SK-N-SH (cell line): ENCODE measurements around the gene USP31.

Source experiments
- CHD2 ChIP-seq: fragments of 150-350 bp; IDR thresholded peaks from 2 replicates; pipeline ENCODE4 v1.6.1; 2018; ENCODE audit warnings: low read length; ENCODE audit not compliant: partially characterized antibody
- CTCF ChIP-seq: fragments of 200-600 bp; sonication (generic); IDR thresholded peaks from 2 replicates; pipeline ENCODE4 v1.6.1; 2017; ENCODE audit warnings: antibody characterized with exemption, mild to moderate bottlenecking, moderate library complexity
- ELF1 ChIP-seq: IDR thresholded peaks from 2 replicates; pipeline ENCODE4 v1.4.0; 2012
- EP300 ChIP-seq, 2 experiments: IDR thresholded peaks; 2 replicates each; pipeline versions ENCODE4 v1.4.0 to v1.6.1; 2012; ENCODE audit warnings: borderline replicate concordance in 1 of 2, low read depth in 1 of 2, low read length in 1 of 2
- FOSL2 ChIP-seq: IDR thresholded peaks from 2 replicates; pipeline ENCODE4 v1.4.0; 2012; ENCODE audit warnings: low read depth, mild to moderate bottlenecking, moderate library complexity, borderline replicate concordance
- JUND ChIP-seq: IDR thresholded peaks from 2 replicates; pipeline ENCODE4 v1.4.0; 2012
- MXI1 ChIP-seq: IDR thresholded peaks from 2 replicates; pipeline ENCODE4 v1.6.1; 2012; ENCODE audit warnings: mild to moderate bottlenecking, low read depth, low read length, improper control_type of control experiment
- RAD21 ChIP-seq: IDR thresholded peaks from 2 replicates; pipeline ENCODE4 v1.6.1; 2012; ENCODE audit warnings: mild to moderate bottlenecking, low read length
- RFX5 ChIP-seq: IDR thresholded peaks from 2 replicates; pipeline ENCODE4 v1.6.1; 2012; ENCODE audit warnings: mild to moderate bottlenecking, improper control_type of control experiment, low read length
- SIN3A ChIP-seq: IDR thresholded peaks from 2 replicates; pipeline ENCODE4 v1.6.1; 2012; ENCODE audit warnings: low read depth, mild to moderate bottlenecking, low read length, moderate library complexity, borderline replicate concordance
- SMC3 ChIP-seq: IDR thresholded peaks from 2 replicates; pipeline ENCODE4 v1.6.1; 2012; ENCODE audit warnings: low read depth, low read length, improper control_type of control experiment
- TCF12 ChIP-seq: IDR thresholded peaks from 2 replicates; pipeline ENCODE4 v1.4.0; 2012
- TEAD4 ChIP-seq: IDR thresholded peaks from 2 replicates; pipeline ENCODE4 v1.4.0; 2012; ENCODE audit warnings: mild to moderate bottlenecking, borderline replicate concordance; ENCODE audit not compliant: insufficient read depth

- no peak for TF ChIP-seq RAD21
- TF ChIP-seq CTCF: no peak
- TF ChIP-seq SMC3: no peak
- TF ChIP-seq TCF12: peak; percentile 78; the same call in 1 of the 2 replicates
- TF ChIP-seq RFX5: no peak
- no peak; a peak in 1 of 4 replicates for TF ChIP-seq EP300 (IDR thresholded peaks at IDR 0.05; ENCODE audit: borderline replicate concordance in 1 of 2, low read depth in 1 of 2, low read length in 1 of 2)
- TF ChIP-seq MXI1: no peak
- no peak for TF ChIP-seq SIN3A
- no peak for TF ChIP-seq ELF1
- no peak; the same call in none of the 2 replicates for TF ChIP-seq JUND
- peak; percentile 20; the same call in 1 of the 2 replicates for TF ChIP-seq FOSL2
- TF ChIP-seq TEAD4: no peak
- no peak for TF ChIP-seq CHD2
Observed at GRCh38 chr16:23072084-23072599, 77.1 kb downstream of the USP31 start.
